Activated CD8-positive, alpha-beta memory T cell treated with anti-CD3 and anti-CD28 coated beads, Interleukin-2, amount 10 ng/mL, durations not matched to agents 7 days and 5 days (primary cell): ENCODE measurements around the gene FGF11. TPM values are rescaled to one million over a fixed set of nuclear protein-coding genes. Genes with fewer than 3 reads are reported as not detected.

Source experiments
- ATAC-seq: fragments of 150-1000 bp; cut with Tn5 transposase; one replicate; pipeline ENCODE4 v1.10.0; 2021; ENCODE audit warnings: moderate library complexity
- CTCF ChIA-PET: fragments of 350-600 bp; sonication (Branson Sonifier 250); formaldehyde crosslinking; loops from one replicate; lab custom pipeline; 2021; ENCODE audit warnings: antibody characterized with exemption; lab: Charles Lee
- DNase-seq: peaks from one replicate; pipeline ENCODE4 v3.0.0-alpha.2; 2020
- H3K27ac Mint-ChIP-seq: one replicate; pipeline ENCODE4 v1.8.0; 2021; ENCODE audit warnings: mild to moderate bottlenecking, mixed read lengths
- H3K27me3 Mint-ChIP-seq: one replicate; pipeline ENCODE4 v1.8.0; 2021; ENCODE audit warnings: mixed read lengths
- H3K36me3 Mint-ChIP-seq: one replicate; pipeline ENCODE4 v1.8.0; 2021; ENCODE audit warnings: mild to moderate bottlenecking, mixed read lengths
- H3K4me1 Mint-ChIP-seq: one replicate; pipeline ENCODE4 v1.8.0; 2021; ENCODE audit warnings: mixed read lengths
- H3K4me3 Mint-ChIP-seq: one replicate; pipeline ENCODE4 v1.8.0; 2021; ENCODE audit warnings: mild to moderate bottlenecking, moderate library complexity, mixed read lengths
- H3K9me3 Mint-ChIP-seq: one replicate; pipeline ENCODE4 v1.8.0; 2022; ENCODE audit warnings: low read depth, mixed read lengths
- total RNA-seq, 2 experiments: library from RNA; stranded (reverse); gene quantifications; one replicate each; pipeline ENCODE4 v1.2.3, GENCODE V29; 2021

Gene FGF11
- total RNA-seq, 2 experiments from 2014 or later, result 3.6 to 4.1 TPM

GRCh38 chr17:7413346-7413985 is 25.8 kb upstream of the FGF11 start:
- CTCF ChIA-PET, result interaction anchor here (1.2 to 1.5 kb wide), 2 partner anchors 10 to 12 kb away, joined by 3 to 4 read pairs; partner anchors contain the start of gene SPEM2
- no peak for ATAC-seq

DNA sequence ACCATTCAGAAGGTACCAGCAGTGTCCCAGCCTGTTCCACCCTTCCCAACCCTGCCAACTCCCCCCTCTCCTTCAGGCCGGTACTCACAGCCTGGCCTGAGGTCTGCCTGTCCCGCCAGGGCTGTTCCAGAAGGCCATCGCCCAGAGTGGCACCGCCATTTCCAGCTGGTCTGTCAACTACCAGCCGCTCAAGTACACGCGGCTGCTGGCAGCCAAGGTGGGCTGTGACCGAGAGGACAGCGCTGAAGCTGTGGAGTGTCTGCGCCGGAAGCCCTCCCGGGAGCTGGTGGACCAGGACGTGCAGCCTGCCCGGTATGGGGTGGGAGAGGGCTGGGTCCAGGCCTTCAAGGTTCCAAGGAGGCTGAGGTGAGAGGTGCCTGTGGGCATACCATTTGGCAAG is 24.5 kb upstream of the FGF11 start:
- H3K4me3 Mint-ChIP-seq, result no peak overlapping the region
- DNase-seq (no peak), ATAC-seq (no peak)
- CTCF ChIA-PET, result interaction anchor here (2.1 kb wide), 1 partner anchor 59 kb away, joined by 7 read pairs; no protein-coding TSS in a partner anchor
- H3K27me3 Mint-ChIP-seq, result no peaks in the 10 kb centered on the region
- H3K27ac Mint-ChIP-seq, result no peak overlapping the region
- no peaks in the 10 kb centered on the region for H3K4me1 Mint-ChIP-seq
- H3K36me3 Mint-ChIP-seq, result no peaks in the 10 kb centered on the region
- H3K9me3 Mint-ChIP-seq, result no peaks in the 10 kb centered on the region

More at GRCh38 chr17:7413346-7413985, 25.8 kb upstream of the FGF11 start:
- H3K27me3 Mint-ChIP-seq, result no peaks in the 10 kb centered on the region
- H3K27ac Mint-ChIP-seq, result no peak overlapping the region
- H3K36me3 Mint-ChIP-seq, result no peaks in the 10 kb centered on the region
- H3K4me1 Mint-ChIP-seq, result no peaks in the 10 kb centered on the region
- H3K9me3 Mint-ChIP-seq, result no peaks in the 10 kb centered on the region
- no peak for DNase-seq
- no peak overlapping the region for H3K4me3 Mint-ChIP-seq

- no peak overlapping the region for H3K27ac Mint-ChIP-seq
- no peaks in the 10 kb centered on the region for H3K27me3 Mint-ChIP-seq
- CTCF ChIA-PET, result interaction anchor here (2.1 kb wide), 1 partner anchor 60 kb away, joined by 7 read pairs; no protein-coding TSS in a partner anchor
These were observed 23.5 kb upstream of the FGF11 start for GRCh38 chr17:7415784-7416183.

DNA sequence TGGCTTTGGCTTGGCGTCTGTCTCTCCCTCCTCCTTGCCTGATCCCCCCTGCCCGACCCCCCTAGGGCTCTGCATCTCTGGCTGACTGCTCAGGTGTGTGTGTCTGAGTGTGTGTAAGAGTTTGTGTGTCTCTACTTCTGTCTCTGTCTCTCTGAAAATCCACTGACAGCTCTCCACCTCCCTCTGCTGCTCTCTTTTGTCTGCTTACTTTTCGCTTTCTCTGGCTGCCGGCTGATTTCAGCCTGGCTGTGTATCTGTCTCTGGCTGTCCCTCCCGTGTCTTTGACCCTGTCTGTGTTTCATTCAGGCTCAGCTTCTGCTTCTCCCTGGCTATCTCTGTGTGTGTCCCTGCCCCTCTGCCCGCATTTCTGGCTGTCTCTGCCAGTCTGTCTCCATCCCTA is 23.0 kb upstream of the FGF11 start:
- H3K27ac Mint-ChIP-seq, result no peak overlapping the region
- CTCF ChIA-PET, result interaction anchor here (2.1 kb wide), 1 partner anchor 60 kb away, joined by 7 read pairs; no protein-coding TSS in a partner anchor
- DNase-seq (no peak), ATAC-seq (no peak)
- H3K9me3 Mint-ChIP-seq, result no peaks in the 10 kb centered on the region
- no peaks in the 10 kb centered on the region for H3K27me3 Mint-ChIP-seq
- no peak overlapping the region for H3K4me3 Mint-ChIP-seq
- no peaks in the 10 kb centered on the region for H3K4me1 Mint-ChIP-seq
- H3K36me3 Mint-ChIP-seq, result no peaks in the 10 kb centered on the region

More at GRCh38 chr17:7415784-7416183, 23.5 kb upstream of the FGF11 start:
- Mint-ChIP-seq H3K4me1 (no peaks in the 10 kb centered on the region), H3K4me3 (no peak overlapping the region), H3K9me3 (no peaks in the 10 kb centered on the region), H3K36me3 (no peaks in the 10 kb centered on the region)
- no peak for DNase-seq
- ATAC-seq, result no peak

DNA sequence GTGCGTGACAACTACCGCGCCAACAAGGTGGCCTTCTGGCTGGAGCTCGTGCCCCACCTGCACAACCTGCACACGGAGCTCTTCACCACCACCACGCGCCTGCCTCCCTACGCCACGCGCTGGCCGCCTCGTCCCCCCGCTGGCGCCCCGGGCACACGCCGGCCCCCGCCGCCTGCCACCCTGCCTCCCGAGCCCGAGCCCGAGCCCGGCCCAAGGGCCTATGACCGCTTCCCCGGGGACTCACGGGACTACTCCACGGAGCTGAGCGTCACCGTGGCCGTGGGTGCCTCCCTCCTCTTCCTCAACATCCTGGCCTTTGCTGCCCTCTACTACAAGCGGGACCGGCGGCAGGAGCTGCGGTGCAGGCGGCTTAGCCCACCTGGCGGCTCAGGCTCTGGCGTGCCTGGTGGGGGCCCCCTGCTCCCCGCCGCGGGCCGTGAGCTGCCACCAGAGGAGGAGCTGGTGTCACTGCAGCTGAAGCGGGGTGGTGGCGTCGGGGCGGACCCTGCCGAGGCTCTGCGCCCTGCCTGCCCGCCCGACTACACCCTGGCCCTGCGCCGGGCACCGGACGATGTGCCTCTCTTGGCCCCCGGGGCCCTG is 22.2 kb upstream of the FGF11 start:
- no peak for DNase-seq
- H3K9me3 Mint-ChIP-seq, result no peaks in the 10 kb centered on the region
- ATAC-seq, result no peak
- H3K4me3 Mint-ChIP-seq, result no peak overlapping the region
- no peaks in the 10 kb centered on the region for H3K36me3 Mint-ChIP-seq
- no peaks in the 10 kb centered on the region for H3K27me3 Mint-ChIP-seq
- CTCF ChIA-PET, result interaction anchor here (2.1 kb wide), 1 partner anchor 61 kb away, joined by 7 read pairs; no protein-coding TSS in a partner anchor
- no peaks in the 10 kb centered on the region for H3K4me1 Mint-ChIP-seq
- no peak overlapping the region for H3K27ac Mint-ChIP-seq

DNA sequence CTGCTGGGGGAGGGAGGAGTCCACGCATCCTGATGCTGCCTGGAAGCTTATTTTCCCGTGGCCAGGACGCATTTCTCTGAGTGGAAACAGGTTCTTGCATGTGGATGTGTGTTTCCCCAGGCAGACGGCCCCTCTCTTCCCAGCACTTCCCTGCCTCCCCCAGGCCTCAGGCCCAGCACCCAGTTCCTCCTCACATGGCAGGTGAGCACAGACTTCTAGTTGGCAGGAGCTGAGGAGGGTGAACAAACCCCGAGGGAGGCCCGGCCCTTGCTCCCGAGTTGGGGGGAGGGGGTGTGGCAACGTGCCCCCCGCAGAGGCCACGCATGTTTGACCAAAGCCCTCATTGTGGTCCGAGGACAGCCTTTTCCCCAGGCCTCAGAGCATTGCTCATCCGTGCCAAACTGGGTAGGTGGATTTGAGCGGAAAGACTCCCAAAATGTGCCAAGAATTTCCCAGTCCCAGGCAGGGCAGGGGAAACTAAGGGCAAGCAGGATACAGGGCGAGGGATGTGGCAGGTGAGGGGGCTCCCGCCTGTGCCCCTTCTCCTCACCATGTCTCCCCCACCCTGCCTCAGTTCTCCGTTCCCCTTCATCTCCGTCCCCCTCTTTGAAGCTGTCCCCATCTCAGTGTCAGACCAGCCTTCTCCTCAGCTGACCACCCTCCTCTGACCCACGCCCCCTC is 20.7 kb upstream of the FGF11 start:
- ATAC-seq (no peak), DNase-seq (no peak)
- H3K9me3 Mint-ChIP-seq, result no peaks in the 10 kb centered on the region
- CTCF ChIA-PET, result interaction anchor here (3.6 kb wide), 1 partner anchor 62 kb away, joined by 13 read pairs; no protein-coding TSS in a partner anchor
- H3K27ac Mint-ChIP-seq, result no peak overlapping the region
- H3K4me1 Mint-ChIP-seq, result no peaks in the 10 kb centered on the region
- no peaks in the 10 kb centered on the region for H3K36me3 Mint-ChIP-seq
- no peak overlapping the region for H3K4me3 Mint-ChIP-seq
- no peaks in the 10 kb centered on the region for H3K27me3 Mint-ChIP-seq

- Mint-ChIP-seq H3K4me3 (no peak within 1 kb of the TSS), H3K9me3 (no peaks in the 10 kb centered on the region)
- ATAC-seq, result no peak
These were observed 19.3 kb upstream of the FGF11 start, which contains the start of gene SPEM1 for GRCh38 chr17:7419819-7420610. SPEM1 (plus strand) TSS chr17:7420324; CDS start chr17:7420385, 61 bp downstream.

GRCh38 chr17:7421186-7421585 is 18.1 kb upstream of the FGF11 start:
- H3K4me3 Mint-ChIP-seq, result no peak overlapping the region
- H3K27me3 Mint-ChIP-seq, result no peaks in the 10 kb centered on the region
- no peaks in the 10 kb centered on the region for H3K4me1 Mint-ChIP-seq
- DNase-seq (no peak), ATAC-seq (no peak)
- CTCF ChIA-PET, result interaction anchor here (1.1 to 3.6 kb wide), 4 partner anchors 16 to 124 kb away, joined by 3 to 13 read pairs (median 4); partner anchors contain the start of gene CHRNB1
- H3K36me3 Mint-ChIP-seq, result no peaks in the 10 kb centered on the region
- no peaks in the 10 kb centered on the region for H3K9me3 Mint-ChIP-seq
- H3K27ac Mint-ChIP-seq, result no peak overlapping the region

More at GRCh38 chr17:7419819-7420610, 19.3 kb upstream of the FGF11 start, which contains the start of gene SPEM1:
- H3K27me3 Mint-ChIP-seq, result no peaks in the 10 kb centered on the region
- DNase-seq, result no peak
- H3K4me1 Mint-ChIP-seq, result no peaks in the 10 kb centered on the region
- no peak within 1 kb of the TSS for H3K27ac Mint-ChIP-seq
- CTCF ChIA-PET, result interaction anchor here (1.1 to 3.6 kb wide), 3 partner anchors 17 to 64 kb away, joined by 3 to 13 read pairs (median 5); partner anchors contain the start of gene CHRNB1
- no peaks in the 10 kb centered on the region for H3K36me3 Mint-ChIP-seq

DNA sequence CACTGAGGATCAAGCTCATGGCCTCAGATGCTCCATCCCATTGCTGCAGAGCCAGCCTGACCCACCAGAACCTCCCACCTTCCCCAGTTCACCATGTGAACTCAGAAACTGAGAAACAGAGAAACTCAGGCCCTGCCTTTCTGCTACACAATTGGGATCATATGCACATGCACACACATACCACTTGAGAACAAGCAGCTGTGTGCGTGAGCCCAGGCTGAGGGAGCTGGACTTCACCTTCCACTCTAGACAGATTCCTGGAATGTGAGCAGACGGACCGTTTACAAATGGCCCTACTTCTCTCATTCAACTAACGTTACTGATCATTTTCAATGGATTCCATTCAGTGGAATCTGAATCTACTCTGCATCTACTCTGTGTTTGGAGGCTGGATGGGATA is 15.6 kb upstream of the FGF11 start:
- DNase-seq (no peak), ATAC-seq (no peak)
- Mint-ChIP-seq H3K27ac (no peak overlapping the region), H3K4me1 (no peaks in the 10 kb centered on the region), H3K9me3 (no peaks in the 10 kb centered on the region), H3K4me3 (no peak overlapping the region), H3K27me3 (no peaks in the 10 kb centered on the region), H3K36me3 (no peaks in the 10 kb centered on the region)
- CTCF ChIA-PET, result interaction anchor here (0.7 to 1.5 kb wide), 4 partner anchors 11 to 166 kb away, joined by 3 to 5 read pairs (median 3); no protein-coding TSS in a partner anchor

GRCh38 chr17:7425316-7425715 is 14.0 kb upstream of the FGF11 start, which contains the start of gene SPEM2:
SPEM2 (plus strand) TSS chr17:7425616; CDS start chr17:7425689, 73 bp downstream.
- no peak within 1 kb of the TSS for H3K27ac Mint-ChIP-seq
- no peak for DNase-seq
- no peak within 1 kb of the TSS for H3K4me3 Mint-ChIP-seq
- no peaks in the 10 kb centered on the region for H3K4me1 Mint-ChIP-seq
- no peak for ATAC-seq
- no peaks in the 10 kb centered on the region for H3K27me3 Mint-ChIP-seq
- no peaks in the 10 kb centered on the region for H3K9me3 Mint-ChIP-seq
- CTCF ChIA-PET, result interaction anchor here (1.1 kb wide), 1 partner anchor 12 kb away, joined by 4 read pairs; no protein-coding TSS in a partner anchor
- no peaks in the 10 kb centered on the region for H3K36me3 Mint-ChIP-seq

- Mint-ChIP-seq H3K4me3 (no peak overlapping the region), H3K9me3 (no peaks in the 10 kb centered on the region), H3K27me3 (no peaks in the 10 kb centered on the region), H3K4me1 (no peaks in the 10 kb centered on the region), H3K27ac (no peak overlapping the region), H3K36me3 (no peaks in the 10 kb centered on the region)
- no peak for DNase-seq
- CTCF ChIA-PET, result interaction anchor here (1.1 kb wide), 1 partner anchor 13 kb away, joined by 4 read pairs; no protein-coding TSS in a partner anchor
- no peak for ATAC-seq
These were observed 13.6 kb upstream of the FGF11 start for GRCh38 chr17:7425756-7426155.

DNA sequence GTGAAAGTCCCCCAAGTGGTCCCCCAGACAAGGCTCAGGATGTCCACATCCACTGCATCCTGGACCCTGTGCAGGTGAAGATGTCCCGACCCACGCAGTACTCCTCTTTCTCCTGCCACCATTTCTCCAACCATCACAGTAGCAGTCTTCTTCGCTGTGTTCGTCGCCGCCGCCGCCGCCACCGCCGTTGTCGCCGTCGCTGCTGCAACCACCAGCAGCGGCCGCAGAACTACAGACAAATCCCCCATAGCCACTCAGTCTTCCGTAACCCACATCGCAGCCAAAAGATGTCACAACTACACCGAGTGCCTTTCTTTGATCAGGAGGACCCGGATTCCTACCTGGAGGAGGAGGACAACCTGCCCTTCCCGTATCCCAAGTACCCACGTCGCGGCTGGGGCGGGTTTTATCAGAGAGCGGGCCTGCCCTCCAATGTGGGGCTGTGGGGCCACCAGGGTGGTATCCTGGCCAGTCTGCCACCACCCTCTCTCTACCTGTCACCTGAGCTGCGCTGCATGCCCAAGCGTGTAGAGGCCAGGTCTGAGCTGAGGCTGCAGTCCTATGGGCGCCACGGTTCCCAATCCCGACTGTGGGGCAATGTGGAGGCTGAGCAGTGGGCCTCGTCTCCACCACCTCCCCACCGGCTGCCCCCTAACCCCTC is 13.0 kb upstream of the FGF11 start:
- CTCF ChIA-PET, result interaction anchor here (1.1 kb wide), 1 partner anchor 13 kb away, joined by 4 read pairs; no protein-coding TSS in a partner anchor
- DNase-seq (no peak), ATAC-seq (no peak)
- no peaks in the 10 kb centered on the region for H3K9me3 Mint-ChIP-seq
- H3K27ac Mint-ChIP-seq, result no peak overlapping the region
- H3K36me3 Mint-ChIP-seq, result no peaks in the 10 kb centered on the region
- H3K4me3 Mint-ChIP-seq, result no peak overlapping the region
- no peaks in the 10 kb centered on the region for H3K27me3 Mint-ChIP-seq
- no peaks in the 10 kb centered on the region for H3K4me1 Mint-ChIP-seq
